Measurements from ENCODE around the gene VMA21.

- TF ChIP-seq CTCF (IDR thresholded peaks at IDR 0.05) (no peak), POLR2A (IDR thresholded peaks at IDR 0.05) (no peak)
Observed at GRCh38 chrX:151419782-151420181, 22.8 kb downstream of the VMA21 start.
